Body of pancreas (tissue), 4 donors: Measurements from ENCODE around the gene RFTN1. TPM values are rescaled to one million over a fixed set of nuclear protein-coding genes. Genes with fewer than 3 reads are reported as not detected.

Source experiments
- ATAC-seq: fragments of 150-250 bp; one replicate; pipeline ENCODE4 v1.9.1; 2016
- DNase-seq, 4 donors: peaks; one replicate each; pipeline ENCODE4 v3.0.0-alpha.2; 2019
- H3K27ac ChIP-seq, 4 donors: fragments of 200-600 bp; sonication (generic); 1 replicate in 3 of 4; 2 replicates in 1 of 4; pipeline versions ENCODE4 v1.5.1 to v1.6.1; 2016 to 2019; ENCODE audit warnings: mild to moderate bottlenecking in 1 of 4, mixed read lengths in 1 of 4, moderate library complexity in 1 of 4
- H3K27me3 ChIP-seq, 2 donors: fragments of 200-600 bp; sonication (generic); one replicate each; pipeline ENCODE4 v1.6.0; 2016; ENCODE audit warnings: mild to moderate bottlenecking in 1 of 2
- H3K36me3 ChIP-seq, 2 donors: fragments of 200-600 bp; sonication (generic); replicated peaks in 1 of 2; 2 replicates each; pipeline ENCODE4 v1.5.1; 2016; ENCODE audit warnings: low read depth in 2 of 2; ENCODE audit not compliant: insufficient read depth in 1 of 2
- H3K4me1 ChIP-seq: fragments of 200-600 bp; sonication (generic); one replicate; pipeline ENCODE4 v1.6.0; 2016
- H3K4me3 ChIP-seq, 2 donors: fragments of 200-600 bp; sonication (generic); 1 replicate in 1 of 2; 2 replicates in 1 of 2; pipeline ENCODE4 v1.5.1; 2016 to 2019
- H3K9me3 ChIP-seq, 3 donors: fragments of 200-600 bp; sonication (generic); 1 replicate in 2 of 3; 2 replicates in 1 of 3; pipeline ENCODE4 v1.5.1; 2016
- CTCF ChIP-seq, 7 experiments: fragments of 450-650 bp in 4 of 7; fragments of 200-600 bp in 3 of 7; sonication (generic) in 3 of 7; IDR thresholded peaks; one replicate each; pipeline ENCODE4 v1.5.1; 2016 to 2019; ENCODE audit warnings: antibody characterized with exemption in 7 of 7
- POLR2A ChIP-seq, 3 donors: fragments of 450-650 bp; IDR thresholded peaks; one replicate each; pipeline ENCODE4 v1.6.1; 2016; ENCODE audit warnings: antibody characterized with exemption in 3 of 3, mild to moderate bottlenecking in 2 of 3
- WGBS, 2 donors: methylation state at CpG; one replicate each; pipeline ENCODE4 v1.1.5; 2017; 5-methylcytosine and 5-hydroxymethylcytosine counted together
- intact Hi-C: fragments of 100-400 bp; cut with DNase I; formaldehyde crosslinking; loops from one replicate; pipeline ENCODE4 v1.15.1; 2023
- total RNA-seq, 2 donors: library from RNA; depleted of rRNA; stranded (reverse); fragments of >200 nt; gene quantifications; one replicate each; pipeline ENCODE4 v1.1.0, GENCODE V29; 2016

Gene RFTN1
- total RNA-seq, 2 donors from 2014 or later = 6.5 to 28.0 TPM

GRCh38 chr3:16302082-16302631, 211.3 kb downstream of the RFTN1 start:
- 80 to 85% methylated on average over 6 of the region's 6 CpGs for WGBS, 2 donors
- no peak for TF ChIP-seq CTCF (IDR thresholded peaks at IDR 0.05)
- TF ChIP-seq POLR2A (IDR thresholded peaks at IDR 0.05) = no peak
- intact Hi-C loops = no loop called here
- Histone ChIP-seq H3K9me3 (no peaks in the 10 kb centered on the region), H3K27ac (no peak overlapping the region), H3K4me1 (no peaks in the 10 kb centered on the region), H3K4me3 (no peak overlapping the region), H3K27me3 (no peaks in the 10 kb centered on the region), H3K36me3 (peaks cover 0 to 2% of the 10 kb centered on the region in 2 donors)
- no peak for ATAC-seq
- DNase-seq = no peak

- Histone ChIP-seq H3K27ac (no peak overlapping the region), H3K36me3 (peaks cover 0 to 2% of the 10 kb centered on the region in 2 donors), H3K4me3 (no peak overlapping the region), H3K4me1 (no peaks in the 10 kb centered on the region), H3K9me3 (no peaks in the 10 kb centered on the region), H3K27me3 (no peaks in the 10 kb centered on the region)
- no peak for ATAC-seq
- 61 to 68% methylated on average over 6 of the region's 6 CpGs for WGBS, 2 donors
- no peak for TF ChIP-seq POLR2A (IDR thresholded peaks at IDR 0.05)
- no peak for DNase-seq
- intact Hi-C loops = no loop called here
Measured at GRCh38 chr3:16301507-16301906, 212.0 kb downstream of the RFTN1 start.

- no peak overlapping the region for H3K4me3 ChIP-seq
- H3K27me3 ChIP-seq = no peaks in the 10 kb centered on the region
- WGBS, 2 donors = 95 to 96% methylated on average over 2 of the region's 2 CpGs
- H3K27ac ChIP-seq = no peak overlapping the region
- intact Hi-C loops = no loop called here
- ATAC-seq (no peak), DNase-seq (no peak)
- TF ChIP-seq POLR2A (IDR thresholded peaks at IDR 0.05) (no peak), CTCF (IDR thresholded peaks at IDR 0.05) (no peak)
- no peaks in the 10 kb centered on the region for H3K4me1 ChIP-seq
- H3K36me3 ChIP-seq = peaks cover 0 to 2% of the 10 kb centered on the region in 2 donors
- H3K9me3 ChIP-seq = no peaks in the 10 kb centered on the region
Measured at GRCh38 chr3:16300881-16301359, 212.6 kb downstream of the RFTN1 start.

GRCh38 chr3:16300307-16300706, 213.2 kb downstream of the RFTN1 start:
- ATAC-seq = no peak

GRCh38 chr3:16299746-16300145, 213.8 kb downstream of the RFTN1 start:
- Histone ChIP-seq H3K4me3 (no peak overlapping the region), H3K9me3 (no peaks in the 10 kb centered on the region), H3K4me1 (no peaks in the 10 kb centered on the region), H3K27ac (no peak overlapping the region), H3K27me3 (no peaks in the 10 kb centered on the region), H3K36me3 (peaks cover 0 to 2% of the 10 kb centered on the region in 2 donors)
- ATAC-seq (no peak), DNase-seq (no peak)
- no peak for TF ChIP-seq POLR2A (IDR thresholded peaks at IDR 0.05)
- no peak for TF ChIP-seq CTCF (IDR thresholded peaks at IDR 0.05)
- WGBS, 2 donors = 76 to 80% methylated on average over 3 of the region's 3 CpGs
- intact Hi-C loops = no loop called here

More at GRCh38 chr3:16300307-16300706, 213.2 kb downstream of the RFTN1 start:
- Histone ChIP-seq H3K4me1 (no peaks in the 10 kb centered on the region), H3K4me3 (no peak overlapping the region), H3K9me3 (no peaks in the 10 kb centered on the region), H3K27me3 (no peaks in the 10 kb centered on the region), H3K27ac (no peak overlapping the region), H3K36me3 (peaks cover 0 to 2% of the 10 kb centered on the region in 2 donors)
- TF ChIP-seq CTCF (IDR thresholded peaks at IDR 0.05) = no peak
- no peak for TF ChIP-seq POLR2A (IDR thresholded peaks at IDR 0.05)
- WGBS, 2 donors = 81 to 85% methylated on average over 2 of the region's 2 CpGs
- intact Hi-C loops = no loop called here
- no peak for DNase-seq
